Measurements from ENCODE around the gene DNAJB2.
"Not testable (repeated sequence)": the region's sequence is repeated elsewhere in the genome, so short reads cannot be mapped to it uniquely, and the experiment has no call there.

DNA sequence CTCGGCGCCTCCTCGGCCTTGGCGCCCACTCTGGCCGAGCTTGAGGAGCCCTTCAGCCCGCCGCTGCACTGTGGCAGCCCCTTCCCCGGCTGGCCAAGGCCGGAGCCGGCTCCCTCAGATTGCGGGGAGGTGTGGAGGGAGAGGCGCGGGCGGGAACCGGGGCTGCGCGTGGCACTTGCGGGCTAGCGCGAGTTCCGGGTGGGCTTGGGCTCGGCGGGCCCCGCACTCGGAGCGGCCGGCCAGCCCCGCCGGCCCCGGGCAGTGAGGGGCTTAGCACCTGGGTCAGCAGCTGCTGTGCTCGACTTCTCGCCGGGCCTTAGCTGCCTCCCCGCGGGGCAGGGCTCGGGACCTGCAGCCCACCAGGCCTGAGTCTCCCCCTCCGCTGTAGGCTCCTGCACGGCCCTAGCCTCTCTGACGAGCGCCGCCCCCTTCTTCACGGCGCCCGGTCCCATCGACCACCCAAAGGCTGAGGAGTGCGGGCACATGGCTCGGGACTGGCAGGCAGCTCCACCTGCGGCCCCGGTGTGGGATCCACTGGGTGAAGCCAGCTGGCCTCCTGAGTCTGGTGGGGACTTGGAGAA lies 33.6 kb downstream of the DNAJB2 start:
- TF ChIP-seq, protein P1, sequence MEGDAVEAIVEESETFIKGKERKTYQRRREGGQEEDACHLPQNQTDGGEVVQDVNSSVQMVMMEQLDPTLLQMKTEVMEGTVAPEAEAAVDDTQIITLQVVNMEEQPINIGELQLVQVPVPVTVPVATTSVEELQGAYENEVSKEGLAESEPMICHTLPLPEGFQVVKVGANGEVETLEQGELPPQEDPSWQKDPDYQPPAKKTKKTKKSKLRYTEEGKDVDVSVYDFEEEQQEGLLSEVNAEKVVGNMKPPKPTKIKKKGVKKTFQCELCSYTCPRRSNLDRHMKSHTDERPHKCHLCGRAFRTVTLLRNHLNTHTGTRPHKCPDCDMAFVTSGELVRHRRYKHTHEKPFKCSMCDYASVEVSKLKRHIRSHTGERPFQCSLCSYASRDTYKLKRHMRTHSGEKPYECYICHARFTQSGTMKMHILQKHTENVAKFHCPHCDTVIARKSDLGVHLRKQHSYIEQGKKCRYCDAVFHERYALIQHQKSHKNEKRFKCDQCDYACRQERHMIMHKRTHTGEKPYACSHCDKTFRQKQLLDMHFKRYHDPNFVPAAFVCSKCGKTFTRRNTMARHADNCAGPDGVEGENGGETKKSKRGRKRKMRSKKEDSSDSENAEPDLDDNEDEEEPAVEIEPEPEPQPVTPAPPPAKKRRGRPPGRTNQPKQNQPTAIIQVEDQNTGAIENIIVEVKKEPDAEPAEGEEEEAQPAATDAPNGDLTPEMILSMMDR (IDR thresholded peaks at IDR 0.05) = not testable (repeated sequence)
- TF ChIP-seq ZFX (IDR thresholded peaks at IDR 0.05; ENCODE audit: borderline replicate concordance) = not testable (repeated sequence)
